Glutamatergic neuron (in vitro differentiated cells): Measurements from ENCODE around the gene UBE2G2. TPM values are rescaled to one million over a fixed set of nuclear protein-coding genes. Genes with fewer than 3 reads are reported as not detected.

Experiments used
- DNase-seq: peaks from one replicate; pipeline ENCODE4 v3.0.0; 2022
- H3K27ac Mint-ChIP-seq: one replicate; pipeline ENCODE4 v1.8.0; 2020; ENCODE audit warnings: mild to moderate bottlenecking, mixed read lengths, inconsistent platforms; ENCODE audit not compliant: unreplicated experiment
- H3K27me3 Mint-ChIP-seq: one replicate; pipeline ENCODE4 v1.8.0; 2020; ENCODE audit warnings: mild to moderate bottlenecking, moderate library complexity, mixed read lengths, inconsistent platforms; ENCODE audit not compliant: unreplicated experiment
- H3K36me3 Mint-ChIP-seq: one replicate; pipeline ENCODE4 v1.8.0; 2020; ENCODE audit warnings: mild to moderate bottlenecking, mixed read lengths, inconsistent platforms; ENCODE audit not compliant: unreplicated experiment
- H3K4me1 Mint-ChIP-seq: one replicate; pipeline ENCODE4 v1.8.0; 2020; ENCODE audit warnings: mild to moderate bottlenecking, low read depth, mixed read lengths, inconsistent platforms; ENCODE audit not compliant: unreplicated experiment
- H3K4me3 Mint-ChIP-seq: one replicate; pipeline ENCODE4 v1.8.0; 2020; ENCODE audit warnings: mild to moderate bottlenecking, mixed read lengths, inconsistent platforms; ENCODE audit not compliant: unreplicated experiment
- H3K9me3 Mint-ChIP-seq: one replicate; pipeline ENCODE4 v1.8.0; 2020; ENCODE audit warnings: mild to moderate bottlenecking, moderate library complexity, mixed read lengths, inconsistent platforms; ENCODE audit not compliant: unreplicated experiment
- total RNA-seq: library from RNA; stranded (reverse); fragmentation: NEBNext Ultra II Directional; extraction: Animal tissue kit (Norgen Biotek cat#: 25700); gene quantifications from one replicate; pipeline ENCODE4 v1.2.1, GENCODE V29; 2021; ENCODE audit not compliant: unreplicated experiment
- TF ChIP-seq, protein P1 (sequence below): fragments of 200-600 bp; sonication (generic); IDR thresholded peaks from one replicate; pipeline ENCODE4 v1.5.0; 2021; ENCODE audit not compliant: partially characterized antibody, unreplicated experiment

UBE2G2 gene
- total RNA-seq, 1 donor from 2014 or later: 77.7 TPM

GRCh38 chr21:44755227-44755626 is 46.4 kb downstream of the UBE2G2 start:
- Mint-ChIP-seq H3K4me1 (no peaks in the 10 kb centered on the region), H3K9me3 (peaks cover 6% of the 10 kb centered on the region), H3K36me3 (peaks cover 12% of the 10 kb centered on the region), H3K4me3 (no peak overlapping the region), H3K27ac (no peak overlapping the region), H3K27me3 (peaks cover 4% of the 10 kb centered on the region)
- no peak for DNase-seq
- TF ChIP-seq, protein P1, sequence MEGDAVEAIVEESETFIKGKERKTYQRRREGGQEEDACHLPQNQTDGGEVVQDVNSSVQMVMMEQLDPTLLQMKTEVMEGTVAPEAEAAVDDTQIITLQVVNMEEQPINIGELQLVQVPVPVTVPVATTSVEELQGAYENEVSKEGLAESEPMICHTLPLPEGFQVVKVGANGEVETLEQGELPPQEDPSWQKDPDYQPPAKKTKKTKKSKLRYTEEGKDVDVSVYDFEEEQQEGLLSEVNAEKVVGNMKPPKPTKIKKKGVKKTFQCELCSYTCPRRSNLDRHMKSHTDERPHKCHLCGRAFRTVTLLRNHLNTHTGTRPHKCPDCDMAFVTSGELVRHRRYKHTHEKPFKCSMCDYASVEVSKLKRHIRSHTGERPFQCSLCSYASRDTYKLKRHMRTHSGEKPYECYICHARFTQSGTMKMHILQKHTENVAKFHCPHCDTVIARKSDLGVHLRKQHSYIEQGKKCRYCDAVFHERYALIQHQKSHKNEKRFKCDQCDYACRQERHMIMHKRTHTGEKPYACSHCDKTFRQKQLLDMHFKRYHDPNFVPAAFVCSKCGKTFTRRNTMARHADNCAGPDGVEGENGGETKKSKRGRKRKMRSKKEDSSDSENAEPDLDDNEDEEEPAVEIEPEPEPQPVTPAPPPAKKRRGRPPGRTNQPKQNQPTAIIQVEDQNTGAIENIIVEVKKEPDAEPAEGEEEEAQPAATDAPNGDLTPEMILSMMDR: no peak

- DNase-seq: no peak
- no peak overlapping the region for H3K4me3 Mint-ChIP-seq
- peaks cover 5% of the 10 kb centered on the region for H3K4me1 Mint-ChIP-seq
- H3K27ac Mint-ChIP-seq: no peak overlapping the region
- H3K9me3 Mint-ChIP-seq: peaks cover 4% of the 10 kb centered on the region
- peaks cover 12% of the 10 kb centered on the region for H3K36me3 Mint-ChIP-seq
- peaks cover 7% of the 10 kb centered on the region for H3K27me3 Mint-ChIP-seq
- TF ChIP-seq, protein P1: no peak
Observed at GRCh38 chr21:44753357-44753756, 48.3 kb downstream of the UBE2G2 start.

DNA sequence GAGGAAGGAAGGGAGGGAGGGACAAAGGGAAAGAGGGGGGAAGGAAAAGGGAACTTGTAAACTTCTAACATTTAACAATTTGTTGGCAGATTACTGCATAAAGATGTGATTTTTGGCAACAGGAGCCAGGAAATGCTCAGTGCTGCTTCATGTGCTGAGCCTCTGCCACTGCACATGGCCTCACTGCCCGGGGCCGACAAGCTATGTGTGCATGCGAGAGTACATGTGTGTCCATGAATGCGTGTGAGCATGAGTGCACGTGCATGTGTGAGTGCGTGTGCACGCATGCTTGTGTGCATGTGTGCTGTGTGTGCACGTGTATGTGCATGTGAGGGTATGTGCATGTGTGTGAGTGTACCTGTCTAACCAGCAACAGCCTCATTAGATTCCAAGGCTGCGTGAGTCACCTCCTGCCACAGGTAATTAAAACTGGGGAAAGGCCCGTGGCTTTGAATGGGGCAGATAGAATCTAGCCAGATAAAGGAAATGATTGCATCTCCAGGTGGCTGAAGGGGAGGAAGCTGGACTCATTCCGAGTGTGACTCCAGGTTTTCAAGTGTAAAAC is 48.9 kb downstream of the UBE2G2 start:
- Mint-ChIP-seq H3K27me3 (peaks cover 7% of the 10 kb centered on the region), H3K4me1 (peaks cover 5% of the 10 kb centered on the region), H3K4me3 (no peak overlapping the region), H3K9me3 (peaks cover 4% of the 10 kb centered on the region), H3K27ac (no peak overlapping the region), H3K36me3 (peaks cover 14% of the 10 kb centered on the region)
- TF ChIP-seq, protein P1: no peak
- DNase-seq: no peak

DNA sequence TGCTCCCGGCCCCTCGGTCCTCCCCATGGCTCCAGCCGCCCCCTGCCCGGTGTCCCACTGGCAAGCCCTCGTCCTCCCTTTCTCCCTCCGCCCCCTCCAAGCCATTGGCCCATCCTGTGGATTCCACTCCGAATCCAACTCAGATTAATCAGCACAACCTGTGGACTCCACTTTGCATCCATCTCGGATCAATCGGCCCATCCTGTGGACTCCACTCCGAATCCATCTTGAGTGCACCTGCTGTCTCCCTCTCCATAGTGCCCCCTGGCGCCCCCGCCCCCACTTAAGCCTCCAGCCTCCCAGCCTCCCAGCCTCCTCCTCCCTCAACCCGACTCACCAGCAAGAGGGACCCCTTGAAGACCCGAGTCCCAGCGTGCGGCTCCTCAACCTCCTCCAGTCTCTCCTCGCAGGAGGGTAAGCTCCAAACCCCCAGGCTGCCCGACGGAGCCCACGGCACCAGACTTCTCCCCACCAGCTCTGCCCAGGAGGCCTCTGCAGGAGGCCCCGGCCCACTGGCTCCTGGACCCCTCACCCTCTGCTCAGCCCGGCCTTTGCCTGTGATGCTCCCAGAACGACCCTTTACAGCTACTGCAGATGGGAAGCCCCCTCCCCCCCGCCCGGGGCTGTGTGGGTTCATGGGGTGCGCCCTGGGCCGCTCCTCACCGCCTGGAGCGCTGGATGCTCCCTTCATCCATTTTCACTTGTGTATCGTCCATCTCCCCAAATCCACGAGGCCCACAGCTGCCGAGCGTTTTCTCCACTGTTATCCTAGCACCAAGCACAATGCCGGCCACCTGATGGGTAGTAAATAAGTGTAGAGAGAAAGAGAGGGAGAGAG is 49.6 kb downstream of the UBE2G2 start:
- no peak for DNase-seq
- peaks cover 7% of the 10 kb centered on the region for H3K27me3 Mint-ChIP-seq
- H3K36me3 Mint-ChIP-seq: peaks cover 19% of the 10 kb centered on the region
- TF ChIP-seq, protein P1: no peak
- H3K4me3 Mint-ChIP-seq: no peak overlapping the region
- no peak overlapping the region for H3K27ac Mint-ChIP-seq
- peaks cover 4% of the 10 kb centered on the region for H3K9me3 Mint-ChIP-seq
- H3K4me1 Mint-ChIP-seq: peaks cover 5% of the 10 kb centered on the region
